Stomach (tissue), 9 donors: ENCODE data around the gene ABCD4. TPM values are rescaled to one million over a fixed set of nuclear protein-coding genes. Genes with fewer than 3 reads are reported as not detected.

Experiments used
- DNase-seq, 2 donors: peaks; one replicate each; pipeline versions ENCODE4 v3.0.0 to v3.0.0-alpha.2; 2013 to 2019
- H3K27ac ChIP-seq, 5 donors: fragments of 200-600 bp in 4 of 5; sonication (generic) in 4 of 5; one replicate each; pipeline ENCODE4 v1.5.1; 2013 to 2019; ENCODE audit warnings: mild to moderate bottlenecking in 1 of 5, moderate library complexity in 1 of 5
- H3K27me3 ChIP-seq, 3 donors: fragments of 200-600 bp; sonication (generic); one replicate each; pipeline ENCODE4 v1.5.1; 2017 to 2019; ENCODE audit warnings: mixed run types in 1 of 3
- H3K36me3 ChIP-seq, 4 donors: fragments of 200-600 bp; sonication (generic); 1 replicate in 3 of 4; 2 replicates in 1 of 4; pipeline ENCODE4 v1.5.1; 2016 to 2019
- H3K4me1 ChIP-seq, 4 donors: fragments of 200-600 bp; sonication (generic); one replicate each; pipeline ENCODE4 v1.5.1; 2016 to 2019
- H3K4me3 ChIP-seq, 4 donors: fragments of 200-600 bp; sonication (generic) in 3 of 4; one replicate each; pipeline ENCODE4 v1.5.1; 2016 to 2019; ENCODE audit warnings: mild to moderate bottlenecking in 1 of 4
- H3K9me3 ChIP-seq, 4 donors: fragments of 200-600 bp; sonication (generic); one replicate each; pipeline ENCODE4 v1.5.1; 2016 to 2019
- CTCF ChIP-seq, 7 experiments: fragments of 450-650 bp in 4 of 7; fragments of 200-600 bp in 3 of 7; sonication (generic) in 3 of 7; IDR thresholded peaks; one replicate each; pipeline ENCODE4 v1.5.1; 2016 to 2019; ENCODE audit warnings: antibody characterized with exemption in 7 of 7, control low read depth in 2 of 7, mild to moderate bottlenecking in 1 of 7
- EP300 ChIP-seq: sonication (generic); formaldehyde crosslinking; IDR thresholded peaks from one replicate; pipeline ENCODE4 v1.6.1; 2017; ENCODE audit warnings: antibody characterized with exemption
- POLR2A ChIP-seq, 4 donors: fragments of 450-650 bp; IDR thresholded peaks; one replicate each; pipeline ENCODE4 v1.6.1; 2016; ENCODE audit warnings: antibody characterized with exemption in 4 of 4, control low read depth in 2 of 4, mild to moderate bottlenecking in 1 of 4, moderate library complexity in 1 of 4
- POLR2AphosphoS5 ChIP-seq, 3 donors: sonication (generic); formaldehyde crosslinking; IDR thresholded peaks; one replicate each; pipeline ENCODE4 v1.6.1; 2016; ENCODE audit warnings: antibody characterized with exemption in 3 of 3
- WGBS, 5 donors: extraction: QIAGEN DNeasy Blood & Tissue Kit in 3 of 5; methylation state at CpG; one replicate each; pipeline versions ENCODE4 v1.1.5 to v1.1.7; 2013 to 2018; 5-methylcytosine and 5-hydroxymethylcytosine counted together
- intact Hi-C: fragments of 100-400 bp; cut with DNase I; formaldehyde crosslinking; loops from one replicate; pipeline ENCODE4 v1.15.1; 2023; ENCODE audit warnings: low total_unique reads
- polyA plus RNA-seq, 3 donors: library from polyadenylated mRNA; stranded (reverse); fragments of 200-250 nt; gene quantifications; one replicate each; pipeline ENCODE4 v1.2.3, GENCODE V29; 2013
- total RNA-seq, 5 donors: library from RNA; depleted of rRNA; stranded (reverse); fragments of >200 nt; gene quantifications; one replicate each; pipeline versions ENCODE4 v1.1.0 to v1.2.3, GENCODE V29; 2014 to 2016
- donor health status: healthy with polysubstance abuse.
- donor health status: Bipolar disorder and iron deficiency.
- donor health status: healthy.

ABCD4 gene
- total and polyA plus RNA-seq, 8 donors, result 18.1 to 108 (median 34.4) TPM

GRCh38 chr14:74248017-74248416 is 54.7 kb downstream of the ABCD4 start:
- Histone ChIP-seq H3K4me1 (peaks cover 0 to 8% (median 4%) of the 10 kb centered on the region in 4 donors), H3K27me3 (peaks cover 0 to 74% (median 38%) of the 10 kb centered on the region in 3 donors), H3K4me3 (no peak overlapping the region), H3K9me3 (no peaks in the 10 kb centered on the region), H3K36me3 (no peaks in the 10 kb centered on the region), H3K27ac (no peak overlapping the region)
- no peak for DNase-seq
- 51 to 69% (median 60%) methylated on average over 6 of the region's 6 CpGs for WGBS, 5 donors
- intact Hi-C loops, result no loop called here
- no peak for TF ChIP-seq EP300
- TF ChIP-seq CTCF (IDR thresholded peaks at IDR 0.05), result no peak
- no peak for TF ChIP-seq POLR2AphosphoS5 (IDR thresholded peaks at IDR 0.05)
- TF ChIP-seq POLR2A (IDR thresholded peaks at IDR 0.05), result no peak

GRCh38 chr14:74246542-74246941 is 56.2 kb downstream of the ABCD4 start:
- Histone ChIP-seq H3K4me1 (peaks cover 2 to 13% (median 10%) of the 10 kb centered on the region in 4 donors), H3K27me3 (peaks cover 3 to 76% (median 53%) of the 10 kb centered on the region in 3 donors), H3K27ac (no peak overlapping the region), H3K4me3 (no peak overlapping the region), H3K9me3 (no peaks in the 10 kb centered on the region), H3K36me3 (no peaks in the 10 kb centered on the region)
- 53 to 59% (median 57%) methylated on average over 8 of the region's 8 CpGs for WGBS, 5 donors
- intact Hi-C loops, result no loop called here
- DNase-seq, result no peak
- TF ChIP-seq POLR2AphosphoS5 (IDR thresholded peaks at IDR 0.05) (no peak), CTCF (IDR thresholded peaks at IDR 0.05) (no peak), EP300 (no peak), POLR2A (IDR thresholded peaks at IDR 0.05) (no peak)

DNA sequence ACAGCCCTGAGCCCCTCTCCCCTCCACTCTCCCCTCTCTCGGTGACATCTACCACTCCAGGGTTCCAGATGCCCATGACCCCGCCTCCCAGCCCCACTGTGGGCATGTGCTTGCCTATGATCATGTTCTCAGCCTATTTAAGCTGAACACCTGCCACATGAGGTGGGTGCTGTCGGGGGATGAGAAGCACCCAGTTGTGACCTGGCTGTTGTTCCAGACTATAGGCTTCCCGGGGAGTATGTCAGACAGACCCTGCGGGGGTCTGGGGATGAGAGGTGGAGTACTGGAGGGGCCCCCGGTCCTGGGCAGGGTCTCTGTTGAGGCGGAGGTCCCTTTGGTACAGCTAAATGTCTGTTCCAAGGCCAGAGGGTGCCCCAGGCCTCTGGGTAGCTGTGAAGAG is 57.4 kb downstream of the ABCD4 start:
- intact Hi-C loops, result no loop called here
- Histone ChIP-seq H3K27me3 (peaks cover 8 to 89% (median 66%) of the 10 kb centered on the region in 3 donors), H3K4me1 (peaks cover 15 to 21% (median 20%) of the 10 kb centered on the region in 4 donors), H3K36me3 (no peaks in the 10 kb centered on the region), H3K4me3 (no peak overlapping the region), H3K27ac (no peak overlapping the region), H3K9me3 (no peaks in the 10 kb centered on the region)
- no peak for DNase-seq
- TF ChIP-seq POLR2AphosphoS5 (IDR thresholded peaks at IDR 0.05) (no peak), CTCF (IDR thresholded peaks at IDR 0.05) (no peak), POLR2A (IDR thresholded peaks at IDR 0.05) (no peak), EP300 (no peak)
- 21 to 71% (median 57%) methylated on average over 2 to 7 of the region's 7 CpGs for WGBS, 5 donors

GRCh38 chr14:74244115-74244514 is 58.6 kb downstream of the ABCD4 start:
- Histone ChIP-seq H3K4me1 (peaks cover 24 to 32% (median 29%) of the 10 kb centered on the region in 4 donors), H3K27me3 (peaks cover 20 to 98% (median 77%) of the 10 kb centered on the region in 3 donors), H3K9me3 (no peaks in the 10 kb centered on the region), H3K4me3 (no peak overlapping the region), H3K36me3 (no peaks in the 10 kb centered on the region), H3K27ac (no peak overlapping the region)
- intact Hi-C loops, result no loop called here
- 6 to 12% (median 12%) methylated on average over 3 of the region's 3 CpGs for WGBS, 5 donors
- DNase-seq, result no peak
- TF ChIP-seq EP300 (no peak), POLR2AphosphoS5 (IDR thresholded peaks at IDR 0.05) (no peak), POLR2A (IDR thresholded peaks at IDR 0.05) (no peak), CTCF (IDR thresholded peaks at IDR 0.05) (no peak)
